ENCODE measurements around the gene BAD. TPM values are rescaled to one million over a fixed set of nuclear protein-coding genes. Genes with fewer than 3 reads are reported as not detected.

The BAD gene
- total and polyA plus RNA-seq, 2 of the 13 experiments (the other 11 are each of a cell fraction or from before 2014, with no cell fraction given): 17.9 to 28.5 TPM

GRCh38 chr11:64304316-64305072 lies 20.0 kb upstream of the BAD start (continued):
- TF ChIP-seq MEIS2 (CRISPR knock-in tag; IDR thresholded peaks at IDR 0.05): 0 out of 2 replicates have a peak, but pooled peaks have one; percentile 21
- TF ChIP-seq AGO1 (IDR thresholded peaks at IDR 0.05; ENCODE audit: low read depth, low read length, poor library complexity, severe bottlenecking): no peak
- TF ChIP-seq POLR2G (IDR thresholded peaks at IDR 0.05; ENCODE audit: low read depth, low read length): peak; percentile 74
- peak; percentile 55; the same call in 1 of the 2 replicates for TF ChIP-seq ZNF574 (CRISPR knock-in tag; IDR thresholded peaks at IDR 0.05)
- no peak for TF ChIP-seq ZBTB26 (CRISPR knock-in tag; IDR thresholded peaks at IDR 0.05; ENCODE audit: borderline replicate concordance)
- no peak for TF ChIP-seq ZNF382 (CRISPR knock-in tag; IDR thresholded peaks at IDR 0.05; ENCODE audit: borderline replicate concordance)
- TF ChIP-seq IRF9 (CRISPR knock-in tag; IDR thresholded peaks at IDR 0.05; ENCODE audit: borderline replicate concordance): no peak
- 0 out of 2 replicates have a peak, but pooled peaks have one; percentile 30 for TF ChIP-seq POGK (CRISPR knock-in tag; conservative IDR thresholded peaks at IDR 0.05)
- TF ChIP-seq THAP7 (CRISPR knock-in tag; IDR thresholded peaks at IDR 0.05): 0 out of 2 replicates have a peak, but pooled peaks have one; percentile 10
- TF ChIP-seq TFDP1 (CRISPR knock-in tag; IDR thresholded peaks at IDR 0.05; ENCODE audit: borderline replicate concordance): 0 out of 2 replicates have a peak, but pooled peaks have one; percentile 12
- TF ChIP-seq PPARG (CRISPR knock-in tag; conservative IDR thresholded peaks at IDR 0.05): no peak
- TF ChIP-seq FOXO1 (CRISPR knock-in tag; IDR thresholded peaks at IDR 0.05): no peak
- 0 out of 2 replicates have a peak, but pooled peaks have one; percentile 37 for TF ChIP-seq ZNF256 (CRISPR knock-in tag; conservative IDR thresholded peaks at IDR 0.05)
- TF ChIP-seq KLF12 (CRISPR knock-in tag; IDR thresholded peaks at IDR 0.05; ENCODE audit: borderline replicate concordance): peak; percentile 81
- peak; percentile 55 for TF ChIP-seq HOXA3 (CRISPR knock-in tag; IDR thresholded peaks at IDR 0.05)
- TF ChIP-seq POLR2AphosphoS2 (IDR thresholded peaks at IDR 0.05; ENCODE audit: low read depth, low read length): no peak
- no peak for TF ChIP-seq TBL1XR1 (IDR thresholded peaks at IDR 0.05; ENCODE audit: borderline replicate concordance, low read length, partially characterized antibody)
- TF ChIP-seq CREB1 (IDR thresholded peaks at IDR 0.05): no peak
- TF ChIP-seq CREB1 (CRISPR knock-in tag; IDR thresholded peaks at IDR 0.05): no peak
